K562 (cell line): Measurements from ENCODE around the gene POMT1. TPM values are rescaled to one million over a fixed set of nuclear protein-coding genes. Genes with fewer than 3 reads are reported as not detected.

Experiments used
- DDX20 ChIP-seq: fragments of 450-650 bp; IDR thresholded peaks from 2 replicates; pipeline ENCODE4 v1.6.1; 2016; ENCODE audit warnings: missing genetic modification characterization, low read depth, mild to moderate bottlenecking, missing compliant biosample characterization, moderate library complexity
- ETV5 ChIP-seq: sonication (generic); formaldehyde crosslinking; IDR thresholded peaks from 2 replicates; pipeline ENCODE4 v1.4.0; 2020; ENCODE audit warnings: low read depth, mild to moderate bottlenecking, missing genetic modification reagents
- JUNB ChIP-seq: fragments of 450-650 bp; formaldehyde crosslinking; conservative IDR thresholded peaks from 2 replicates; pipeline ENCODE4 v1.4.0; 2020; ENCODE audit warnings: mild to moderate bottlenecking
- POLR2G ChIP-seq: fragments of 200-400 bp; formaldehyde crosslinking; IDR thresholded peaks from 2 replicates; pipeline ENCODE4 v1.6.1; 2017; ENCODE audit warnings: low read depth, mild to moderate bottlenecking, antibody characterized with exemption, low read length, moderate library complexity
- SRSF7 ChIP-seq: fragments of 200-400 bp; formaldehyde crosslinking; optimal IDR thresholded peaks from 2 replicates; pipeline ENCODE3; 2017; ENCODE audit warnings: mild to moderate bottlenecking, low read depth, low read length
- ZBTB17 ChIP-seq: fragments of 450-650 bp; formaldehyde crosslinking; IDR thresholded peaks from 2 replicates; pipeline ENCODE4 v1.4.0; 2020; ENCODE audit warnings: mild to moderate bottlenecking
- ZNF507 ChIP-seq: conservative IDR thresholded peaks from 2 replicates; pipeline ENCODE4 v1.6.1; 2017; ENCODE audit warnings: missing genetic modification characterization, missing compliant biosample characterization
- ZNF583 ChIP-seq: fragments of 250-450 bp; sonication (Bioruptor Pico); IDR thresholded peaks from 2 replicates; pipeline ENCODE4 v1.4.0; 2020
- ZNF584 ChIP-seq: fragments of 200-800 bp; sonication (Bioruptor generic); IDR thresholded peaks from 2 replicates; pipeline ENCODE4 v1.6.1; 2016; ENCODE audit warnings: low read depth, mild to moderate bottlenecking, missing genetic modification characterization, missing compliant biosample characterization
- polyA plus RNA-seq, 8 experiments: library from polyadenylated mRNA; depleted of rRNA in 4 of 8; stranded (reverse) in 5 of 8; unstranded in 3 of 8; fragments of >200 nt; fragmentation: Nextera tagmentation in 2 of 8; fragmentation: Illumina TruSeq in 1 of 8; extraction: Ambion mirVana in 2 of 8; extraction: Trizol in 1 of 8; gene quantifications; 2 replicates each; pipeline versions ENCODE4 v1.2.1 to v1.2.3, GENCODE V29; 2011 to 2014; ENCODE audit warnings: inconsistent platforms in 1 of 8, missing spikeins in 1 of 8
- total RNA-seq, 7 experiments: library from RNA; depleted of rRNA in 6 of 7; stranded (reverse); fragments of >200 nt in 6 of 7; fragmentation: Illumina TruSeq in 2 of 7; extraction: Trizol in 2 of 7; gene quantifications; 2 replicates each; pipeline versions ENCODE4 v1.2.1 to v1.2.3, GENCODE V29; 2011 to 2021; ENCODE audit warnings: low replicate concordance in 1 of 7
- TF ChIP-seq, protein P1 (sequence below): fragments of 250-450 bp; sonication (Bioruptor Pico); IDR thresholded peaks from 2 replicates; pipeline ENCODE4 v1.4.0; 2020
- TF ChIP-seq, protein P2 (sequence below): IDR thresholded peaks from 2 replicates; pipeline ENCODE4 v1.6.1; 2011; ENCODE audit not compliant: insufficient read length; ENCODE audit errors: extremely low read depth
- TF ChIP-seq, protein P3 (sequence below), 2 experiments: fragments of 150-350 bp in 1 of 2; IDR thresholded peaks; 2 replicates each; pipeline ENCODE4 v1.6.1; 2012 to 2016; ENCODE audit warnings: low read depth in 2 of 2, low read length in 2 of 2, mild to moderate bottlenecking in 1 of 2, moderate library complexity in 1 of 2

Gene POMT1
- total and polyA plus RNA-seq, 9 of the 15 experiments (the other 6 are each of a cell fraction or from before 2014, with no cell fraction given), result 1.8 to 23.5 (median 14.6) TPM

DNA sequence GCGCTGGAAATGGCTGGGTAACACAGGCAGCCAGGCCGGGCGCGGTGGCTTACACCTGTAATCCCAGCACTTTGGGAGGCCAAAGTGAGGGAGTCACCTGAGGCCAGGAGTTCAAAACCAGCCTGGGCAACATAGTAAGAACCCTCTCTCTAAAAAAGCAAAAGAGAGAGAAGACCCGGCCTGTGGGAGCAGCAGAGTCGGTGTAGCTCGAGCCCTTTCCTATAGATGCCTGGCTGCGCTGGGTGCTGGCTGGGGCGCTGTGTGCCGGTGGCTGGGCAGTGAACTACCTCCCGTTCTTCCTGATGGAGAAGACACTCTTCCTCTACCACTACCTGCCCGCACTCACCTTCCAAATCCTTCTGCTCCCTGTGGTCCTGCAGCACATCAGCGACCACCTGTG, 19.1 kb downstream of the POMT1 start (continued):
- TF ChIP-seq, protein P1, sequence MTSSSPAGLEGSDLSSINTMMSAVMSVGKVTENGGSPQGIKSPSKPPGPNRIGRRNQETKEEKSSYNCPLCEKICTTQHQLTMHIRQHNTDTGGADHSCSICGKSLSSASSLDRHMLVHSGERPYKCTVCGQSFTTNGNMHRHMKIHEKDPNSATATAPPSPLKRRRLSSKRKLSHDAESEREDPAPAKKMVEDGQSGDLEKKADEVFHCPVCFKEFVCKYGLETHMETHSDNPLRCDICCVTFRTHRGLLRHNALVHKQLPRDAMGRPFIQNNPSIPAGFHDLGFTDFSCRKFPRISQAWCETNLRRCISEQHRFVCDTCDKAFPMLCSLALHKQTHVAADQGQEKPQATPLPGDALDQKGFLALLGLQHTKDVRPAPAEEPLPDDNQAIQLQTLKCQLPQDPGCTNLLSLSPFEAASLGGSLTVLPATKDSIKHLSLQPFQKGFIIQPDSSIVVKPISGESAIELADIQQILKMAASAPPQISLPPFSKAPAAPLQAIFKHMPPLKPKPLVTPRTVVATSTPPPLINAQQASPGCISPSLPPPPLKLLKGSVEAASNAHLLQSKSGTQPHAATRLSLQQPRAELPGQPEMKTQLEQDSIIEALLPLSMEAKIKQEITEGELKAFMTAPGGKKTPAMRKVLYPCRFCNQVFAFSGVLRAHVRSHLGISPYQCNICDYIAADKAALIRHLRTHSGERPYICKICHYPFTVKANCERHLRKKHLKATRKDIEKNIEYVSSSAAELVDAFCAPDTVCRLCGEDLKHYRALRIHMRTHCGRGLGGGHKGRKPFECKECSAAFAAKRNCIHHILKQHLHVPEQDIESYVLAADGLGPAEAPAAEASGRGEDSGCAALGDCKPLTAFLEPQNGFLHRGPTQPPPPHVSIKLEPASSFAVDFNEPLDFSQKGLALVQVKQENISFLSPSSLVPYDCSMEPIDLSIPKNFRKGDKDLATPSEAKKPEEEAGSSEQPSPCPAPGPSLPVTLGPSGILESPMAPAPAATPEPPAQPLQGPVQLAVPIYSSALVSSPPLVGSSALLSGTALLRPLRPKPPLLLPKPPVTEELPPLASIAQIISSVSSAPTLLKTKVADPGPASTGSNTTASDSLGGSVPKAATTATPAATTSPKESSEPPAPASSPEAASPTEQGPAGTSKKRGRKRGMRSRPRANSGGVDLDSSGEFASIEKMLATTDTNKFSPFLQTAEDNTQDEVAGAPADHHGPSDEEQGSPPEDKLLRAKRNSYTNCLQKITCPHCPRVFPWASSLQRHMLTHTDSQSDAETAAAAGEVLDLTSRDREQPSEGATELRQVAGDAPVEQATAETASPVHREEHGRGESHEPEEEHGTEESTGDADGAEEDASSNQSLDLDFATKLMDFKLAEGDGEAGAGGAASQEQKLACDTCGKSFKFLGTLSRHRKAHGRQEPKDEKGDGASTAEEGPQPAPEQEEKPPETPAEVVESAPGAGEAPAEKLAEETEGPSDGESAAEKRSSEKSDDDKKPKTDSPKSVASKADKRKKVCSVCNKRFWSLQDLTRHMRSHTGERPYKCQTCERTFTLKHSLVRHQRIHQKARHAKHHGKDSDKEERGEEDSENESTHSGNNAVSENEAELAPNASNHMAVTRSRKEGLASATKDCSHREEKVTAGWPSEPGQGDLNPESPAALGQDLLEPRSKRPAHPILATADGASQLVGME (CRISPR knock-in tag), result no peak
- TF ChIP-seq JUNB (CRISPR knock-in tag), result no peak
- no peak for TF ChIP-seq DDX20 (tag)
- no peak for TF ChIP-seq SRSF7
- no peak for TF ChIP-seq ZNF583 (CRISPR knock-in tag)
- no peak for TF ChIP-seq ZNF584 (CRISPR knock-in tag)
- no peak for TF ChIP-seq ETV5 (CRISPR knock-in tag)
- TF ChIP-seq, protein P2, sequence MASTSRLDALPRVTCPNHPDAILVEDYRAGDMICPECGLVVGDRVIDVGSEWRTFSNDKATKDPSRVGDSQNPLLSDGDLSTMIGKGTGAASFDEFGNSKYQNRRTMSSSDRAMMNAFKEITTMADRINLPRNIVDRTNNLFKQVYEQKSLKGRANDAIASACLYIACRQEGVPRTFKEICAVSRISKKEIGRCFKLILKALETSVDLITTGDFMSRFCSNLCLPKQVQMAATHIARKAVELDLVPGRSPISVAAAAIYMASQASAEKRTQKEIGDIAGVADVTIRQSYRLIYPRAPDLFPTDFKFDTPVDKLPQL, result no peak
- no peak for TF ChIP-seq ZNF507 (tag)
- no peak; the same call in 1 of the 2 replicates for TF ChIP-seq POLR2G
- TF ChIP-seq, protein P3, sequence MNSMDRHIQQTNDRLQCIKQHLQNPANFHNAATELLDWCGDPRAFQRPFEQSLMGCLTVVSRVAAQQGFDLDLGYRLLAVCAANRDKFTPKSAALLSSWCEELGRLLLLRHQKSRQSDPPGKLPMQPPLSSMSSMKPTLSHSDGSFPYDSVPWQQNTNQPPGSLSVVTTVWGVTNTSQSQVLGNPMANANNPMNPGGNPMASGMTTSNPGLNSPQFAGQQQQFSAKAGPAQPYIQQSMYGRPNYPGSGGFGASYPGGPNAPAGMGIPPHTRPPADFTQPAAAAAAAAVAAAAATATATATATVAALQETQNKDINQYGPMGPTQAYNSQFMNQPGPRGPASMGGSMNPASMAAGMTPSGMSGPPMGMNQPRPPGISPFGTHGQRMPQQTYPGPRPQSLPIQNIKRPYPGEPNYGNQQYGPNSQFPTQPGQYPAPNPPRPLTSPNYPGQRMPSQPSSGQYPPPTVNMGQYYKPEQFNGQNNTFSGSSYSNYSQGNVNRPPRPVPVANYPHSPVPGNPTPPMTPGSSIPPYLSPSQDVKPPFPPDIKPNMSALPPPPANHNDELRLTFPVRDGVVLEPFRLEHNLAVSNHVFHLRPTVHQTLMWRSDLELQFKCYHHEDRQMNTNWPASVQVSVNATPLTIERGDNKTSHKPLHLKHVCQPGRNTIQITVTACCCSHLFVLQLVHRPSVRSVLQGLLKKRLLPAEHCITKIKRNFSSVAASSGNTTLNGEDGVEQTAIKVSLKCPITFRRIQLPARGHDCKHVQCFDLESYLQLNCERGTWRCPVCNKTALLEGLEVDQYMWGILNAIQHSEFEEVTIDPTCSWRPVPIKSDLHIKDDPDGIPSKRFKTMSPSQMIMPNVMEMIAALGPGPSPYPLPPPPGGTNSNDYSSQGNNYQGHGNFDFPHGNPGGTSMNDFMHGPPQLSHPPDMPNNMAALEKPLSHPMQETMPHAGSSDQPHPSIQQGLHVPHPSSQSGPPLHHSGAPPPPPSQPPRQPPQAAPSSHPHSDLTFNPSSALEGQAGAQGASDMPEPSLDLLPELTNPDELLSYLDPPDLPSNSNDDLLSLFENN (IDR thresholded peaks at IDR 0.05; ENCODE audit: low read depth in 2 of 2, low read length in 2 of 2), result no peak
- no peak for TF ChIP-seq ZBTB17 (CRISPR knock-in tag)
